T1000 (cell line): ENCODE data around the gene ACKR4.
"Not testable (repeated sequence)": the region's sequence is repeated elsewhere in the genome, so short reads cannot be mapped to it uniquely, and the experiment has no call there.

Experiments used
- DNase-seq: peaks from one replicate; lab custom pipeline; 2025; ENCODE audit warnings: mixed read lengths; lab: John Stamatoyannopoulos, UW

The ACKR4 gene

GRCh38 chr3:132594498-132594897 lies 2.6 kb upstream of the ACKR4 start:
- DNase-seq = no peak

GRCh38 chr3:132595014-132595413 lies 2.1 kb upstream of the ACKR4 start:
- DNase-seq = no peak

- no peak for DNase-seq
Observed at GRCh38 chr3:132596326-132596725, 744 bp upstream of the ACKR4 start.

DNA sequence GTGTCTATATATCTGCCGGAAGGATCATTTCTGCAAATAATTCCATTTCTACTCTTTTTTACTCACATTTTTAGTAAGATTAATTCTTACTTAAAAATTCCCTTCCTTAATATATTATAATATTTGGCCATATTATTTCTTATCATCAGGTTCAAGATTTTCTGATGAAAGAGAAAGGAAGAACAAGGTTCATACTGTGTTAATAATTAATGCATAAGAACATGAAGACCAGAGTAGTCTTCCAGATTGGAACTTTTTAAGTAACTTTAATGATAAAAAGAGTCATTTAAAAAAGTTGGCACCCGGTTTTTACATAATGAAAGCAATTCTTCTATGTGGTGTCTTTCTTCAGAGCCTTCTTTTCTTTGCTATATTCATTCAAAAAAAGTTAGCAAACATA lies 590 bp downstream of the ACKR4 start:
- DNase-seq = no peak

DNA sequence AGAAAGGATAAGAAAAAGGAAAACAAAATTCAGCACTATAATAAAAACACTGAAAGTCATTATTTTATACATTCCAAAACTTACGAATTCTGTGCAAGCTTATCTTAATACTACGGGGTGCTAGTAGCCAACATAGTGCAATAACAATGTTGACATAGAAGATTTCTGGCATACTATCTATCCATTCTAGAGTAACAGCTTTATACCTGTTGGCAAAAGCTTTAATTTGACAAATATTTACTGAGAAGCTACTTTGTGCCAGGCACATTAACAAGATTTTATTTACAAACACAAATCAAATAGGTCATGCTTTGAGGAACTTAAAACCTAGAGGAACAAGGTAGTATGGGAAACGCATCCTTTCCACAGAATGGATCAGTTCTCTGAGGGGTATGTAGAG lies 1.1 kb downstream of the ACKR4 start:
- no peak for DNase-seq

- DNase-seq = not testable (repeated sequence)
Observed at GRCh38 chr3:132600614-132601013, 3.5 kb downstream of the ACKR4 start.

DNA sequence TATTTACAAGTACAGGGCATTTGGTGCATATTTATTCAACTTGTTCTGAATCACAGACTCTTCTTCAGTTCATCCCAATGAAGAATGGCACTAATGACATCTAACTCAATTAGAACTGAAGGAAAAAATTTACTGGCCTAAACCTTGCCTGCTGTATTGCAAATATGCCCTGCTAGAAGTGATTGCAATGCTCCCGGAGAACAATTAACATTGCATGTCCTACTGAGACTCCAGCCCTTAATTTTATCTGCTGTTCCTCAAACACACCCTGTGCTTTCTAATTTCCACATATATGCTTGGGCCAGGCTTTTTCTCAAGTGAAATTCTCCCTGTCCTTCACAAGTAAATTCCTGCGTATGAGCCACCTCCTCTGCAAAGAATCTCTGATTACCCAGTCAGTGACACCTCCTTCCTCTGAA lies 8.3 kb downstream of the ACKR4 start:
- no peak for DNase-seq

GRCh38 chr3:132606085-132606484 lies 9.0 kb downstream of the ACKR4 start:
- no peak for DNase-seq

- not testable (repeated sequence) for DNase-seq
Observed at GRCh38 chr3:132606620-132607019, 9.6 kb downstream of the ACKR4 start.

DNA sequence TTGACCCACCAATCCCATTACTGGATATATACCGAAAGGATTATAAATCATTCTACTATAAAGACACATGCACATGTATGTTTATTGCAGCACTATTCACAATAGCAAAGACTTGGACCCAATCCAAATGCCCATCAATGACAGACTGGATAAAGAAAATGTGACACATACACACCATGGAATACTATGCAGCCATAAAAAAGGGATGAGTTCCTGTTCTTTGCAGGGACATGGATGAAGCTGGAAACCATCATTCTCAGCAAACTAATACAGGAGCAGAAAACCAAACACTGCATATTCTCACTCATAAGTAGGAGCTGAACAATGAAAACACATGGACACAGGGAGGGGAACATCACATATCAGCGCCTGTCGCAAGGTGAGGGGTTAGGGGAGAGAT lies 18.2 kb downstream of the ACKR4 start:
- DNase-seq = not testable (repeated sequence)

DNA sequence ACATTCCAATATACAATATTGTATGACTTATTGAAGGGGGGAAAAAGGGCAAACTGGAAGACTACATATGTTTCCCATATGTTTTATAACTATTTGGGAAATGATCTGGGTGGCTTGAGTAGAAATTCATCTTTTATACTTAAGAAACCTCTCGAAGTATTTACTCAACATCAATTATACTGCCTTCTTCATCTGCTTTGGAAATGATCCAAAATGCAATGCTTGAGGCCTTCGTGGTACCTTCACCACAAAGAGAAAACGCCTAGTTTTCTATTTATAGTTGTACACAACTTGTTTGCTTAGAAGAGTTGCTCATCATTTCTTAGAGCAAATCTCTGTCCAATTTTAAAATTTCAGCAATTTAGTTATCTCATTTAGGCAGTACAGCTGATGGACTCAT lies 18.8 kb downstream of the ACKR4 start:
- no peak for DNase-seq

DNA sequence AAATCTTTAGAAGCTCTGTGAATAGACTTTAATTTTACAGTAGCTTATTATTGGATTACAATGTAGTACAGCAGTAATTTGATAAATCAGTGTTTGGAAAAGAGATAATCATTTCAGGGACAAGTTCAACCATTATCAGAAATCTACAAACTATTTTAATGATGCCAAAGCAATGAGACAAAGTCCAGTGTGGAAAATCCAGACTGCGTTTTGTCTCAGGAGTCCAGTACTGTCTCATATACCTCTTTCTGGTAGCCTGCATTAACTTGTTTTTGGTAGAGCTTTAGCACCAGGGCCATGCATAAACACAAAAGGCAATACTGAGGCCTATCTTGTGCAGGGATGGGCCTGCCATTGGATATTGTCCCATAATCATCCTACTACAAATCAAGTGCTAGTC lies 19.7 kb downstream of the ACKR4 start:
- DNase-seq = no peak

DNA sequence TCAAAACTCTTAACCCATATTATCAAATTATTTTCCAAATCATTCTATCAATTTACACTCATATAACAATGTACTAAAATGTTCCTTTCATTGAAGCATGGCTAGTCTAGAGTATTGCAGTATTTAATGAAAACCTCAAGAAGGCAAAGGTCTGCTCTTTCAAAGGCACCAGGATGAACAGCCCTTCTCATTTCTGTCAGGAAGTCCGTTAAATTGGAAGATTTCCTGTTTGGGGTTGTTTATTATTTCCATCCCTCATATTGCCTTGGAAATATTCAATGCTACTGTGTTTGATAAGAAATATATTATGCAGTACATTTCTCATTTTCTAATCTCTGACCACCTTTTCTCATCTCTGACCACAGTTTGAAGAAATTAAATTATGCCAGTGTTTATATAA lies 25.1 kb downstream of the ACKR4 start:
- DNase-seq = no peak

- no peak for DNase-seq
Observed at GRCh38 chr3:132622761-132623160, 25.7 kb downstream of the ACKR4 start.

- DNase-seq = no peak
Observed at GRCh38 chr3:132623646-132624045, 26.6 kb downstream of the ACKR4 start.

DNA sequence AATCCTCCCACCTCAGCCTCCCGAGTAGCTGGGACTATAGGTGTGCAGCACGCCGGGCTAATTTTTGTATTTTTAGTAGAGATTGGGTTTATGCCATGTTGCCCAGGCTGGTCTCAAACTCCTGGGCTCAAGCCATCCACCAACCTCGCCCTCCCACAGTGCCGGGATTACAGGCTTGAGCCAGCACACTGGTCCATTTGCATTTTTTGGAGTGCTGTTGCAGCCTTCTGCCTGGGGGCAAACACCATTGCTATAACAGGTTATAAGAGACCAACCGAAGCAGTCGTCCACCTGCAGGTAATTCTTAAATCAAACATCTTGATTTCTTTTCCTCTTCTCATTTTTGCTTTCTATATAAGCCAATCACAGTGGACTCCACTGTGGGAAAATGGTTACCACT lies 27.7 kb downstream of the ACKR4 start:
- no peak for DNase-seq

- no peak for DNase-seq
Observed at GRCh38 chr3:132625613-132626012, 28.5 kb downstream of the ACKR4 start.

- no peak for DNase-seq
Observed at GRCh38 chr3:132626955-132627354, 29.9 kb downstream of the ACKR4 start.

DNA sequence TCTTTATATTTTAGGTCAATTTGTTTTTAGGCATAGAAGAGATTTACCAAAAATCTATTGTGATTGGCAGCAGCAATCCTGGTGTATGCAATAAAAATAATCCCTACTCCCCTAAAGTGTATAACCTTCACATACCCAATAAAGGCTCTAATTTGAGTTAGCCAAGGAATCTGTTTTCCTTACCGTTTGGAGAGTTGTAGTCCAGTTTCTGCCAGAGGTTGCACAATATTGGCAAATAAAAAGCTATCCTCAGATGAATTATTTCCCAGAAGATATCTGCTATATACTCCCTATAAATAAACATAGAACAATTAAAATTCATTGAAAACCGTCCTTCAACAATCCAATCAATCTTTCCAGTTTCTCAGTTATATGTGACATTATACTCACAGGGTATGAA lies 31.1 kb downstream of the ACKR4 start:
- no peak for DNase-seq

GRCh38 chr3:132629928-132630327 lies 32.9 kb downstream of the ACKR4 start:
- no peak for DNase-seq

DNA sequence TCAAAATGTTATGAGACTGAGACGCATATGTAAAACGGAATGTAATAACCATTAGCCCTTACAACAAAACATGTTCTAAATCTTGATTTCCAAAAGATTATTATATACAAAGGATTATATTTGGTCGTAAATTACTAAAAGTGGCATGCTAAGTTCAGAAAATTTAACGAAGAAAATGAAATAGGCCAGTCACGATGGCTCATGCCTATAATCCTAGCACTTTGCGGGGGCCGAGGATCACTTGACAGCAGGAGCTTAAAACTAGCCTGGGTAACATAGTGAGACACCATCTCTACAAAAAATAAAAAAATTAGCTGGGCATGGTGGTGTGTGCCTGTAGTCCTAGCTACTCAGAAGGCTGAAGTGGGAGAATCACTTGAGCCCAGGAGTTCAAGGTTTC lies 33.5 kb downstream of the ACKR4 start:
- no peak for DNase-seq

DNA sequence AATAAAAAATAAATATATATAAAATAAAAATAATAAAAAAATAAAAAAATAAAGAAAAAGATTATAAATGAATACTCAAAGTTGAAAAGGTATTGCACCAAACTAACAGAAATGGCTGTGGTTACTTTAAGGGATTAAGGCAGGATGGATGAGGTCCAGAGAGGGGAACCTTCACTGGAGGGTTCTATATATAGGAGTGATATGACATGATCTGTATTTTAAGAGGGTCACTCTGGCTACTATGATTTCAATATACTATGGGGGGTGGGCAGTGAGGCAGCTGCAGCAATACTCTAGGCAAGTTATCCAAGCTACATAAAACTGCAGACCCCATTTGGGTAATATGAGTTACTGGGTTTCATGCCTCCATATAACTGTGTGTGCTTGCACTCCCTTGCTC lies 38.0 kb downstream of the ACKR4 start:
- DNase-seq = no peak

- no peak for DNase-seq
Observed at GRCh38 chr3:132637590-132637989, 40.5 kb downstream of the ACKR4 start.

- DNase-seq = no peak
Observed at GRCh38 chr3:132638706-132639105, 41.6 kb downstream of the ACKR4 start.

- DNase-seq = not testable (repeated sequence)
Observed at GRCh38 chr3:132641427-132641826, 44.4 kb downstream of the ACKR4 start.
